ENCODE results near the gene LCAT. TPM values are rescaled to one million over a fixed set of nuclear protein-coding genes. Genes with fewer than 3 reads are reported as not detected.

Gene LCAT
- total and polyA plus RNA-seq, 2 experiments from 2014 or later, result 13.7 to 18.9 TPM

DNA sequence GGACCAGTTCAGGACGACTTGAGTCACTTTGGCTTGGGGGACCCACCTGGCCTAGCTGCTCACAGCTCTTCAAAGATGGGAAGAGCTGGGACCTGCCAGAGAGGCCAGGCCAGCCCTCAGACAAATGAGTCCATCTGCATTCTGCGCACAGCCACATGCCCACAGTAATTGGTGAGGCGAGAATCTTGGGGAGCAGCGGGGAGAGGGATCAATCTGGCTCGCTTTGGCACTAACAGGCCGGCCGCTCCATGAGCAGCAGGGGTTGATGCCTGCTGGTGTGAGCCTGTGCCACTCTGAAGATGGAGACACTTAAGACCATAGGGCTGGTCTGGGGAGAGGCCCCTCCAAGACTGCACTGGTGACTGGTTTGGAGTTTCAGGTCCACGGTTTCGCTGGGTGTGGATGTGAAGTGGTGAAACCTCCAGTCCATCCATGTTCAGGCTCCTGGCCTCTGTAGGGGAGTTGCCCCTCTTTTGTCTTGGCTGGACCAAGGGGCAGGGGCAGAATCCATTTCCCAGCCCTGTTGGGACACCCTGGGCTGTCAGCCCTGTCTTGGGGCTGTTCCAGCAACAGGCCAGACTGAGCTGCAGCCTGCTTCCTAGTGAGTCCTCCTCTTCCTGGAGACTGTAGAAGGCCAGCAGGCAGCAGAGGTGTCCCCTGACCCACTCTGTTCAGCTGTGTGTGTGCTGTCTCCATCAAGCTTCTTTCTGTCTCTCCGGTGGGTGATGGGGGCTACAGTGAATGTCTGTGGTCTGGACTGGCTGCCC lies 19.6 kb downstream of the LCAT start (continued):
- TF ChIP-seq EZH2phosphoT487 (IDR thresholded peaks at IDR 0.05; ENCODE audit: unreplicated experiment), result no peak
- TF ChIP-seq, protein P1, sequence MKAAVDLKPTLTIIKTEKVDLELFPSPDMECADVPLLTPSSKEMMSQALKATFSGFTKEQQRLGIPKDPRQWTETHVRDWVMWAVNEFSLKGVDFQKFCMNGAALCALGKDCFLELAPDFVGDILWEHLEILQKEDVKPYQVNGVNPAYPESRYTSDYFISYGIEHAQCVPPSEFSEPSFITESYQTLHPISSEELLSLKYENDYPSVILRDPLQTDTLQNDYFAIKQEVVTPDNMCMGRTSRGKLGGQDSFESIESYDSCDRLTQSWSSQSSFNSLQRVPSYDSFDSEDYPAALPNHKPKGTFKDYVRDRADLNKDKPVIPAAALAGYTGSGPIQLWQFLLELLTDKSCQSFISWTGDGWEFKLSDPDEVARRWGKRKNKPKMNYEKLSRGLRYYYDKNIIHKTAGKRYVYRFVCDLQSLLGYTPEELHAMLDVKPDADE (IDR thresholded peaks at IDR 0.05), result no peak
- no peak for TF ChIP-seq ZNF114 (CRISPR knock-in tag; IDR thresholded peaks at IDR 0.05)
- TF ChIP-seq NANOG (IDR thresholded peaks at IDR 0.05; ENCODE audit: borderline replicate concordance), result no peak

DNA sequence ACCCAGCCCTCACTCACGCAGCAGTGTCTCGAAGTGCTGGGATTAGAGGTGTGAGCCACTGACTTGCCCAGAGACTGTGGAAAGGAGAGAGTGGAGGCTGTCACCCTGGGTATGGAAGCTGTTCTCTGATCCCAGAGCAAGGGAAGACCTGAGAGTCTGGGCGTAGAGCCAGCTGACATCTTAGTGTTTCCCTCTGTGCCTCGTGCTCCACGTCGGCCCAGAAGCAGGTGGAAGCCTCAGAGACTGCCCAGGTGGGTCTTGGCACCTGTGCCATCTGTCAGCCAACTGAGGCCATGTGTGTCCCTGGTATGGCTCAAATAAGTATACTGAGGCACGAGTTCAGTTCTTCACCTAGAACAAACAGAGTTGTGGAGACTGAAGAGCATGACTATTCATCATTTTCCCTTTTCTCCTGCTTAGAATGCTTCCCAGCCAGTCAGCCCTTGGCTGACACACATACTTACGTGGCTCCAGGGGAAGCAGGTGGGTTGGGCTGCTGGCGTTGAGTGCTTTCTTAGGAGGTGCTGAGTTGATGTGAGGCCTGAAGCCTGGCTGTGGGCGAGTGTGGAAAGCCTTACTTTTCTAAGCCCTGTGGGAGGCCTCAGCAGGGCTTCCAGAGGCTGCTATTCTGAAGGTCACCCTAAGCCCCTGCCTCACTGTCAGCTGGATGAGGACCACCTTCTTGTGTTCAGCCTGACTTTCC lies 20.4 kb downstream of the LCAT start:
- peaks cover 12% of the 10 kb centered on the region for H3K27me3 Mint-ChIP-seq (ENCODE audit: insufficient read depth, low read depth, poor library complexity)
- Histone ChIP-seq H3K27ac (ENCODE audit: low read depth) (no peak overlapping the region), H3K9me2 (ENCODE audit: insufficient read depth) (no peaks in the 10 kb centered on the region), H3K36me3 (ENCODE audit: insufficient read depth) (no peaks in the 10 kb centered on the region), H3K27me3 (ENCODE audit: insufficient read depth) (no peaks in the 10 kb centered on the region), H3K4me1 (ENCODE audit: insufficient read depth) (peaks cover 6% of the 10 kb centered on the region; the same call in 1 of the 2 replicates), H3K4me2 (no peak overlapping the region), H3K4me3 (no peak overlapping the region), H4K20me1 (replicated peaks; ENCODE audit: insufficient read depth) (no peaks in the 10 kb centered on the region; the same call in 1 of the 2 replicates), H3K79me2 (replicated peaks; ENCODE audit: insufficient read depth) (no peaks in the 10 kb centered on the region), H3F3A (replicated peaks; ENCODE audit: low read depth) (0 out of 2 replicates have a peak, but pooled peaks cover 6% of the 10 kb centered on the region), H2AFZ (no peak overlapping the region)
- no peak for ATAC-seq
- H3K4me1 Mint-ChIP-seq, result peaks cover 19% of the 10 kb centered on the region
- no peaks in the 10 kb centered on the region for H3K36me3 Mint-ChIP-seq (ENCODE audit: low read depth)
- H3K4me3 Mint-ChIP-seq, result no peak overlapping the region; the same call in 2 of the 3 replicates
- DNase-seq (ENCODE audit: low spot score), result no peak
- no peaks in the 10 kb centered on the region for H3K9me3 Mint-ChIP-seq
- no peak overlapping the region for H3K27ac Mint-ChIP-seq
- no peak for TF ChIP-seq STAT1 (IDR thresholded peaks at IDR 0.05; ENCODE audit: unreplicated experiment)
- TF ChIP-seq, protein P2, sequence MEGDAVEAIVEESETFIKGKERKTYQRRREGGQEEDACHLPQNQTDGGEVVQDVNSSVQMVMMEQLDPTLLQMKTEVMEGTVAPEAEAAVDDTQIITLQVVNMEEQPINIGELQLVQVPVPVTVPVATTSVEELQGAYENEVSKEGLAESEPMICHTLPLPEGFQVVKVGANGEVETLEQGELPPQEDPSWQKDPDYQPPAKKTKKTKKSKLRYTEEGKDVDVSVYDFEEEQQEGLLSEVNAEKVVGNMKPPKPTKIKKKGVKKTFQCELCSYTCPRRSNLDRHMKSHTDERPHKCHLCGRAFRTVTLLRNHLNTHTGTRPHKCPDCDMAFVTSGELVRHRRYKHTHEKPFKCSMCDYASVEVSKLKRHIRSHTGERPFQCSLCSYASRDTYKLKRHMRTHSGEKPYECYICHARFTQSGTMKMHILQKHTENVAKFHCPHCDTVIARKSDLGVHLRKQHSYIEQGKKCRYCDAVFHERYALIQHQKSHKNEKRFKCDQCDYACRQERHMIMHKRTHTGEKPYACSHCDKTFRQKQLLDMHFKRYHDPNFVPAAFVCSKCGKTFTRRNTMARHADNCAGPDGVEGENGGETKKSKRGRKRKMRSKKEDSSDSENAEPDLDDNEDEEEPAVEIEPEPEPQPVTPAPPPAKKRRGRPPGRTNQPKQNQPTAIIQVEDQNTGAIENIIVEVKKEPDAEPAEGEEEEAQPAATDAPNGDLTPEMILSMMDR (conservative IDR thresholded peaks at IDR 0.05; ENCODE audit: low read depth in 2 of 2), result no peak
- TF ChIP-seq ZNF331 (CRISPR knock-in tag; IDR thresholded peaks at IDR 0.05; ENCODE audit: low read depth), result no peak
- TF ChIP-seq EZH2 (IDR thresholded peaks at IDR 0.05; ENCODE audit: low read depth, unreplicated experiment), result no peak
- no peak for TF ChIP-seq NANOG (IDR thresholded peaks at IDR 0.05; ENCODE audit: borderline replicate concordance)
- no peak for TF ChIP-seq JUNB (IDR thresholded peaks at IDR 0.05; ENCODE audit: unreplicated experiment)
- TF ChIP-seq ZNF114 (CRISPR knock-in tag; IDR thresholded peaks at IDR 0.05), result no peak
- TF ChIP-seq, protein P1 (IDR thresholded peaks at IDR 0.05), result no peak
- no peak for TF ChIP-seq EZH2phosphoT487 (IDR thresholded peaks at IDR 0.05; ENCODE audit: unreplicated experiment)
- no peak for TF ChIP-seq CREB1 (CRISPR knock-in tag; IDR thresholded peaks at IDR 0.05; ENCODE audit: low read depth)
- TF ChIP-seq, protein P3, sequence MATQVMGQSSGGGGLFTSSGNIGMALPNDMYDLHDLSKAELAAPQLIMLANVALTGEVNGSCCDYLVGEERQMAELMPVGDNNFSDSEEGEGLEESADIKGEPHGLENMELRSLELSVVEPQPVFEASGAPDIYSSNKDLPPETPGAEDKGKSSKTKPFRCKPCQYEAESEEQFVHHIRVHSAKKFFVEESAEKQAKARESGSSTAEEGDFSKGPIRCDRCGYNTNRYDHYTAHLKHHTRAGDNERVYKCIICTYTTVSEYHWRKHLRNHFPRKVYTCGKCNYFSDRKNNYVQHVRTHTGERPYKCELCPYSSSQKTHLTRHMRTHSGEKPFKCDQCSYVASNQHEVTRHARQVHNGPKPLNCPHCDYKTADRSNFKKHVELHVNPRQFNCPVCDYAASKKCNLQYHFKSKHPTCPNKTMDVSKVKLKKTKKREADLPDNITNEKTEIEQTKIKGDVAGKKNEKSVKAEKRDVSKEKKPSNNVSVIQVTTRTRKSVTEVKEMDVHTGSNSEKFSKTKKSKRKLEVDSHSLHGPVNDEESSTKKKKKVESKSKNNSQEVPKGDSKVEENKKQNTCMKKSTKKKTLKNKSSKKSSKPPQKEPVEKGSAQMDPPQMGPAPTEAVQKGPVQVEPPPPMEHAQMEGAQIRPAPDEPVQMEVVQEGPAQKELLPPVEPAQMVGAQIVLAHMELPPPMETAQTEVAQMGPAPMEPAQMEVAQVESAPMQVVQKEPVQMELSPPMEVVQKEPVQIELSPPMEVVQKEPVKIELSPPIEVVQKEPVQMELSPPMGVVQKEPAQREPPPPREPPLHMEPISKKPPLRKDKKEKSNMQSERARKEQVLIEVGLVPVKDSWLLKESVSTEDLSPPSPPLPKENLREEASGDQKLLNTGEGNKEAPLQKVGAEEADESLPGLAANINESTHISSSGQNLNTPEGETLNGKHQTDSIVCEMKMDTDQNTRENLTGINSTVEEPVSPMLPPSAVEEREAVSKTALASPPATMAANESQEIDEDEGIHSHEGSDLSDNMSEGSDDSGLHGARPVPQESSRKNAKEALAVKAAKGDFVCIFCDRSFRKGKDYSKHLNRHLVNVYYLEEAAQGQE (IDR thresholded peaks at IDR 0.05; ENCODE audit: unreplicated experiment), result no peak

All from GM23338 (cell line).